ENCODE results near the gene RGS2.

The RGS2 gene

DNA sequence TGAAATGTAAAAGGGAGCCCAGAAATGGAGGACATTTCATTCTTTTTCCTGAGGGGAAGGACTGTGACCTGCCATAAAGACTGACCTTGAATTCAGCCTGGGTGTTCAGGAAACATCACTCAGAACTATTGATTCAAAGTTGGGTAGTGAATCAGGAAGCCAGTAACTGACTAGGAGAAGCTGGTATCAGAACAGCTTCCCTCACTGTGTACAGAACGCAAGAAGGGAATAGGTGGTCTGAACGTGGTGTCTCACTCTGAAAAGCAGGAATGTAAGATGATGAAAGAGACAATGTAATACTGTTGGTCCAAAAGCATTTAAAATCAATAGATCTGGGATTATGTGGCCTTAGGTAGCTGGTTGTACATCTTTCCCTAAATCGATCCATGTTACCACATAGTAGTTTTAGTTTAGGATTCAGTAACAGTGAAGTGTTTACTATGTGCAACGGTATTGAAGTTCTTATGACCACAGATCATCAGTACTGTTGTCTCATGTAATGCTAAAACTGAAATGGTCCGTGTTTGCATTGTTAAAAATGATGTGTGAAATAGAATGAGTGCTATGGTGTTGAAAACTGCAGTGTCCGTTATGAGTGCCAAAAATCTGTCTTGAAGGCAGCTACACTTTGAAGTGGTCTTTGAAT lies 2.9 kb downstream of the RGS2 start:
- TF ChIP-seq, protein P1, sequence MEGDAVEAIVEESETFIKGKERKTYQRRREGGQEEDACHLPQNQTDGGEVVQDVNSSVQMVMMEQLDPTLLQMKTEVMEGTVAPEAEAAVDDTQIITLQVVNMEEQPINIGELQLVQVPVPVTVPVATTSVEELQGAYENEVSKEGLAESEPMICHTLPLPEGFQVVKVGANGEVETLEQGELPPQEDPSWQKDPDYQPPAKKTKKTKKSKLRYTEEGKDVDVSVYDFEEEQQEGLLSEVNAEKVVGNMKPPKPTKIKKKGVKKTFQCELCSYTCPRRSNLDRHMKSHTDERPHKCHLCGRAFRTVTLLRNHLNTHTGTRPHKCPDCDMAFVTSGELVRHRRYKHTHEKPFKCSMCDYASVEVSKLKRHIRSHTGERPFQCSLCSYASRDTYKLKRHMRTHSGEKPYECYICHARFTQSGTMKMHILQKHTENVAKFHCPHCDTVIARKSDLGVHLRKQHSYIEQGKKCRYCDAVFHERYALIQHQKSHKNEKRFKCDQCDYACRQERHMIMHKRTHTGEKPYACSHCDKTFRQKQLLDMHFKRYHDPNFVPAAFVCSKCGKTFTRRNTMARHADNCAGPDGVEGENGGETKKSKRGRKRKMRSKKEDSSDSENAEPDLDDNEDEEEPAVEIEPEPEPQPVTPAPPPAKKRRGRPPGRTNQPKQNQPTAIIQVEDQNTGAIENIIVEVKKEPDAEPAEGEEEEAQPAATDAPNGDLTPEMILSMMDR (IDR thresholded peaks at IDR 0.05; ENCODE audit: low read depth, low read length) = no peak
- no peak overlapping the region for H3K4me3 ChIP-seq (ENCODE audit: low read depth, low read length)

DNA sequence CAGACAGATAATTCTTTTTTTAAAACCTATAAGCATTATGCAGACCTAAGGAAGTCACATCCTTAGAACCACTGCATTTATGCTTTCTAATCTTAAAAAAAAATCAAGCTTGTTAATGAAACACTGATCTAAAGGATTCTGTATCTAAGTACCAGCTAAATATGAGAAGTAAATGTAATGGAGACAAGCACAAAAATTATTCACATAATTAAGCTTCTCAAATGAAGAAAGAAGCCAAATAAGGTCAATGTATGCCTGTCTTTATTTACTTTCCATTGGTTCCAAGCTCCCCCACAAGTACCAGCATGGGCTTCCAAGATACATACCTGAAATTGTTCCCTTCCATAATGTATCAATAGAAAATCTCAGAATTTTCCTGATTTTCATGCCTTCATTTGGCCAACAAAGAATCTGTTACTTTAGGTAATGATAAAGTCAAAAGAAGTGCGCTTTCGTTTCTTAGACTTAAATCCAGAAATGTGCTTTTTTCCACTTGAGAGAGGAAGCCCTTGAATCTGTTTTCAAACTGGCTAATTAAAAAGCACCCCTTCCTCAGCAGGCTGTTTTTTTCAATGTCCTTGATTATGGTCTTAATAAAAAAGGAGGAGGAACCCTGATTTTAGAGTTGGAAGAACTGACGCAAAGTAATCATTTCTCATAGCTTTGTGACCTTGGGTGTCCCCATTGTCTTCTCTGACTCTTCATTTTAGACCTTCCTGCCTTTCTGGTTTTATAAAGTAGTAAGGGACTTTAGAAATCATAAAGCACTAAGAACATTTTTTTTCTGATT lies 3.8 kb downstream of the RGS2 start:
- TF ChIP-seq, protein P1 (IDR thresholded peaks at IDR 0.05; ENCODE audit: low read depth, low read length) = no peak

DNA sequence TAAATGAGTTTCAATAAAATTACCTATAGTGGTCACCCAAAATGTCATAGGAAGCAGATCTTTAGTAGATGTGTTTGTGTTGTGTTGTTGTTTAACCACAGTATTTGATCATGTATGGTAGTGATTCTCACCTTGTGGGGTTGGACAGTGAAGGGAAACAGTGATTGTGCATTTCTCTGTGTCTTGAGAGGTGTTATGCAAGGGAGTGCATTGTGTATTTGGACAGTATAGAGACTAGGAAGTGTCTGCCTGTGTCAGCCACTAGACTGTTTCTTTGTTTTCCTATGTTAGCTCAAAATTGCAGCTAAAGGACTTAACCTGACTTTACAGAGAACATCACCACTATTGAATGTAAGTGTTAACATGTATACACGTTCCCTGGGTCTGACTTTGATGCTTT lies 6.0 kb downstream of the RGS2 start:
- H3K4me3 ChIP-seq (ENCODE audit: low read depth, low read length) = no peak overlapping the region
- TF ChIP-seq, protein P1 (IDR thresholded peaks at IDR 0.05; ENCODE audit: low read depth, low read length) = no peak

More for the DNA sequence above, 3.8 kb downstream of the RGS2 start:
- no peak overlapping the region for H3K4me3 ChIP-seq (ENCODE audit: low read depth, low read length)

DNA sequence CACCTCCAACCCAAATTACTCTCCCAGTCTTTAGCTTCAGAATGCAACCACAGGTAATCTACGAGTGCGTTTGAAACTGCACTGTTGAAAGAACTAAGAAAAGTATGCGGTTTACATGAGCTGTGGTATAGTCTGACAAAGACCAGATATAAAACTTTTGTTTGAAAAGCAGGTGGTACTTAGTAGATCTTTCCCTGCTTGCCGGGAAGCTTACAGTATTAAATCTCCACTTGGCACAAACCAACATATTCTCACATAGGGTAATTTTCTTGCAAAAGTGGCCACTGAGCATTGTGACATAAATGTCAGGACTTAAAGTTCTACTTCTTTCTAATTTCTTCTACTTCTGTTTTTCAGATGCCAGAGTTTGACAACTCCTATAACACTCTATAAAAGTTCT lies 8.4 kb downstream of the RGS2 start:
- TF ChIP-seq, protein P1 (IDR thresholded peaks at IDR 0.05; ENCODE audit: low read depth, low read length) = no peak
- H3K4me3 ChIP-seq (ENCODE audit: low read depth, low read length) = no peak overlapping the region

DNA sequence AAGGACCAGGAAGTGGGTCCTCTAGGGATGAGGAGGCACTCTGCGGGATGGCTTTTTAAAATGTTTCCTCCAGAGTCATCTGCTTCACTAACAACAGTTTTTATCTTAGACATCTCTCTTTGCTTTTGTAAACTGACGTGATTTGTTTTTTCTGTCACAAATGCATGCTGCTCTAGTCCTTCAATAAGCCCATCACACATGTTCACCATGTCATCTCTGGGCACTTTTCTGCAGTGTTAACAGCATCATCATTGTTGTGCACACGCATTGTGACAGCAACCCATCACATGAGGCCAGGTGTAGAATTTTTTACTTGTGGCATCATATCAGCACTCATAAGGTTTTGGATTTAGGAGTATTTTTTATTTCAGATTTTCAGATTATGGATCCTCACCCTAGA lies 12.5 kb downstream of the RGS2 start:
- no peak overlapping the region for H3K4me3 ChIP-seq (ENCODE audit: low read depth, low read length)
- TF ChIP-seq, protein P1 (IDR thresholded peaks at IDR 0.05; ENCODE audit: low read depth, low read length) = no peak

DNA sequence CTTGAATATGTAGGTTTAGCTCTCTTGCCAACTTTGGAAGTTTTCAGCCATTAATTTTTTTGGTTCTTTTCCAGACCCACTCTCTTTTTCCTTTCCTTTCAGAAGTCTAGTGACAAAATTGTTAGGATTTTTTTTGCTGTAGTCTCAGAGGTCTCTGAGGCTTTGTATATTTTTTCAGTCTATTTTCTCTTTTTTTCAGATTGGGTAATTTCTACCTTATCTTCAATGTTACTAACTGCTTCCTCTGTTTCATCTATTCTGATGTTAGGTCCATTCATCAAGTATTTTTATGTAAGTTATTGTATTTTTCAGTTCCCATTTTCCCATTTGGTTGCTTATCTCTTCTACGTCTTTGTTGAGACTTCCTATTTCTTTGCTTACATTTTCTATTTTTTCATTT lies 15.7 kb downstream of the RGS2 start:
- TF ChIP-seq, protein P1 (IDR thresholded peaks at IDR 0.05; ENCODE audit: low read depth, low read length) = no peak

More for the DNA sequence above, 15.7 kb downstream of the RGS2 start:
- no peak overlapping the region for H3K4me3 ChIP-seq (ENCODE audit: low read depth, low read length)
